Nephron progenitor cell (in vitro differentiated cells): ENCODE data around the gene USP35.

ENCODE experiments used
- DNase-seq: peaks from one replicate; pipeline ENCODE4 v3.0.0; 2021
- H3K27ac Mint-ChIP-seq: 2 replicates; pipeline ENCODE4 v1.8.0; 2021; ENCODE audit warnings: mild to moderate bottlenecking, moderate library complexity, mixed read lengths
- H3K27me3 Mint-ChIP-seq: 2 replicates; pipeline ENCODE4 v1.8.0; 2021; ENCODE audit warnings: mild to moderate bottlenecking, low read depth, mixed read lengths; ENCODE audit not compliant: poor library complexity
- H3K36me3 Mint-ChIP-seq: 2 replicates; pipeline ENCODE4 v1.8.0; 2021; ENCODE audit warnings: low read depth, mixed read lengths
- H3K4me1 Mint-ChIP-seq: 2 replicates; pipeline ENCODE4 v1.8.0; 2021; ENCODE audit warnings: mixed read lengths
- H3K4me3 Mint-ChIP-seq: 2 replicates; pipeline ENCODE4 v1.8.0; 2021; ENCODE audit warnings: mild to moderate bottlenecking, moderate library complexity, mixed read lengths
- H3K9me3 Mint-ChIP-seq: 2 replicates; pipeline ENCODE4 v1.8.0; 2021; ENCODE audit warnings: mild to moderate bottlenecking, moderate library complexity, mixed read lengths
- TF ChIP-seq, protein P1 (sequence below): fragments of 200-600 bp; sonication (generic); IDR thresholded peaks from 2 replicates; pipeline ENCODE4 v1.5.0; 2021; ENCODE audit warnings: antibody characterized with exemption

Gene USP35

GRCh38 chr11:78158987-78159652 lies 29.6 kb upstream of the USP35 start:
- H3K27me3 Mint-ChIP-seq: peaks cover 3% of the 10 kb centered on the region

DNA sequence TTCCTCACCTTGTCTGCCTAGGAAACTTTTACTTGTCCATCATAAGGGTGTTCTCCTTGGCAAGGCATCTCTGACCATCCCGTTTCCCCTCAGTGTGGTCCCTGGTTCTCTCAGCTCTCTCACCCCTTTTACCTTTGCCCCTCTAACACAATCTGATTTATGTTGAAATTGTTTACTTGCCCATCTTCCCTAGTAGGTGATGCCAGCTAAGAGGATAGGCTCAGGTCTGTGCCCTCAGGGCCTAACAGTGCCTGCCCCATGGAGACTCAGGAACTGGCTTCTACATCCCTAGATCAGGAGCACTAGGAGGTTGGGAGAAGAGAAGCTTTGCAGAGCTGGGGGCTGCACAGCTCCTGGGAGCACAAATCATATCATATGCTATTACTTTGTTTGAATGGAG lies 28.2 kb upstream of the USP35 start:
- H3K4me1 Mint-ChIP-seq: no peaks in the 10 kb centered on the region

More at GRCh38 chr11:78158987-78159652, 29.6 kb upstream of the USP35 start:
- H3K4me3 Mint-ChIP-seq: no peak overlapping the region
- TF ChIP-seq, protein P1, sequence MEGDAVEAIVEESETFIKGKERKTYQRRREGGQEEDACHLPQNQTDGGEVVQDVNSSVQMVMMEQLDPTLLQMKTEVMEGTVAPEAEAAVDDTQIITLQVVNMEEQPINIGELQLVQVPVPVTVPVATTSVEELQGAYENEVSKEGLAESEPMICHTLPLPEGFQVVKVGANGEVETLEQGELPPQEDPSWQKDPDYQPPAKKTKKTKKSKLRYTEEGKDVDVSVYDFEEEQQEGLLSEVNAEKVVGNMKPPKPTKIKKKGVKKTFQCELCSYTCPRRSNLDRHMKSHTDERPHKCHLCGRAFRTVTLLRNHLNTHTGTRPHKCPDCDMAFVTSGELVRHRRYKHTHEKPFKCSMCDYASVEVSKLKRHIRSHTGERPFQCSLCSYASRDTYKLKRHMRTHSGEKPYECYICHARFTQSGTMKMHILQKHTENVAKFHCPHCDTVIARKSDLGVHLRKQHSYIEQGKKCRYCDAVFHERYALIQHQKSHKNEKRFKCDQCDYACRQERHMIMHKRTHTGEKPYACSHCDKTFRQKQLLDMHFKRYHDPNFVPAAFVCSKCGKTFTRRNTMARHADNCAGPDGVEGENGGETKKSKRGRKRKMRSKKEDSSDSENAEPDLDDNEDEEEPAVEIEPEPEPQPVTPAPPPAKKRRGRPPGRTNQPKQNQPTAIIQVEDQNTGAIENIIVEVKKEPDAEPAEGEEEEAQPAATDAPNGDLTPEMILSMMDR: no peak
- no peaks in the 10 kb centered on the region for H3K9me3 Mint-ChIP-seq
- no peak overlapping the region for H3K27ac Mint-ChIP-seq
- no peaks in the 10 kb centered on the region for H3K36me3 Mint-ChIP-seq
- no peak for DNase-seq
- no peaks in the 10 kb centered on the region for H3K4me1 Mint-ChIP-seq

DNA sequence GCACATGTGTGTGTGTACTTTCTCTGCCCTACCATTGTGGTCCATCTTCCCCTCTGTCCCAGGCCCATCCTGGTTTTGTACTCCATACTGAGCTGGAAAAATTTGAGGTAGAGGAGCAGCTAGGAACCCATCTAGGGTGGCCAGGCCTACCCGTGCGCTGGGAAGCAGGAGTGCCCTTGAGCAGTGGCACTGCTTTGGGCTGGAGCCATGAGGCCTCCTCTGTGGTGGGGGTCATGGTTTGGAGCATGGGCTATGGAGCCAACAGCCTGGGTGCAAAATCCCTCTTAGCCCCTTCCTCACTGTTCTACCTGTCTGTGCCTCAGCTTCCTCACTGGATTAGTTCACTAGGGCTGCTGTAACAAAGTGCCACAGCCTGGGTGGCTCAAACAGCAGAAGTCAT lies 27.4 kb upstream of the USP35 start:
- Mint-ChIP-seq H3K4me1 (no peaks in the 10 kb centered on the region), H3K4me3 (no peak overlapping the region), H3K9me3 (no peaks in the 10 kb centered on the region), H3K27me3 (peaks cover 14% of the 10 kb centered on the region), H3K27ac (no peak overlapping the region), H3K36me3 (no peaks in the 10 kb centered on the region)
- TF ChIP-seq, protein P1: no peak
- DNase-seq: no peak

More for the DNA sequence above, 28.2 kb upstream of the USP35 start:
- Mint-ChIP-seq H3K36me3 (no peaks in the 10 kb centered on the region), H3K27ac (no peak overlapping the region), H3K27me3 (peaks cover 9% of the 10 kb centered on the region), H3K4me3 (no peak overlapping the region), H3K9me3 (no peaks in the 10 kb centered on the region)
- DNase-seq: no peak
- TF ChIP-seq, protein P1: no peak

DNA sequence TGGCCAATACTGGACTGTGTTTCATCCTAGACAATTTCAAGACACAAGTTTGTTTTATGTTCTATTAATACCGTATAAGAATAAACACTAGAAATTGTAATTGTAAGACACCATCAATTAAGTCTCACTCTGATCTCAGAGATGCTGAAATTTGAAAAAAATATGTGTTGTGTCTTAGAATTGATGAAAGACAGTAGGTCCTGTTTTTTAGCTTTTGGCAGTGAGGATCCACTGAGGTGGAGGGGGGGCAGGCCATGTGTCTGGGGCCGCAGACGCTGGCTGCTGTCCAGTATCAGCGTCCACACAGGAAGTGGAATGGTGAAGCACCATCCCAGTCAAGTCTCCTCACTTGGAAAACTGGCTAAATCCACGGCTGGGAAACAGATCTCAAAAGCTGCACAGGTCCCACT lies 26.8 kb upstream of the USP35 start:
- H3K4me1 Mint-ChIP-seq: no peaks in the 10 kb centered on the region
- DNase-seq: no peak

DNA sequence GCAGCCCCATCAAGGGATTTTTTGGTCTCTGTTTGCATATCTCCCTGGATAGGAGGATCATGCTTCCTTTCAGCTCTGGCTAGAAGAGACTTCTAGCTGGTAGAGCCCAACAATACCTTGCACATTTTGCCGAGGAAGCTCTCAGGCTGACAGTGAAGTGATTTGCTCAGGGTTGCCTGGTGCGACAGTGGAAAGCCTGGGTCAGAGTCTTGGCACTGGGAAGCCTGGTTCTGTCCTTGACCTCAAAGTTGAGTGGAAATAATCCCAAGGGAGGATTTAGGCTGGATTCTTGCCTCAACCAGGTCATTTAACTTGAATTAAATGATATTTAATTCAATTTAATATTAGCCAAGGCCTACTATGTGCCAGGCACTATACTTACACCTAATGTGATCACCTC lies 24.9 kb upstream of the USP35 start:
- TF ChIP-seq, protein P1: no peak
- no peaks in the 10 kb centered on the region for H3K36me3 Mint-ChIP-seq
- DNase-seq: no peak
- peaks cover 14% of the 10 kb centered on the region for H3K27me3 Mint-ChIP-seq
- no peaks in the 10 kb centered on the region for H3K9me3 Mint-ChIP-seq
- peaks cover 9% of the 10 kb centered on the region for H3K4me1 Mint-ChIP-seq
- H3K27ac Mint-ChIP-seq: no peak overlapping the region
- H3K4me3 Mint-ChIP-seq: no peak overlapping the region

More for the DNA sequence above, 26.8 kb upstream of the USP35 start:
- Mint-ChIP-seq H3K4me3 (no peak overlapping the region), H3K9me3 (no peaks in the 10 kb centered on the region), H3K27me3 (peaks cover 14% of the 10 kb centered on the region), H3K36me3 (no peaks in the 10 kb centered on the region), H3K27ac (no peak overlapping the region)
- TF ChIP-seq, protein P1: no peak

DNA sequence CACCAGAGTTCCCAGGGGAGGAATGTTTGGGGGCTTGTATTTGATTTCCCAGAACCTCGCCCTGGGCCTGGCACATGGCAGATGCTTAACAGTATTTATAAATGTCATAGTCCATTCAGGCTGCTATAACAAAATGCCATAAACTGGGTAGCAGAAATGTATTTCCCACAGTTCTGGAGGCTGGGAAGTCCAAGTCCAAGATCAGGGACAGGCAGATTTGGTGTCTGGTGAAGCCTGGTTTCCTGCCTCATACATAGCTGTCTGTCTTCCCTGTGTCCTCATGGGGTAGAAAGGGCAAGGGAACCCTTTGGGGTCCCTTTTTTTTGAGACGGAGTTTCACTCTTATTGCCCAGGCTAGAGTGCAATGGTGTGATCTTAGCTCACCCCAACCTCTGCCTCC lies 24.2 kb upstream of the USP35 start:
- Mint-ChIP-seq H3K4me1 (peaks cover 14% of the 10 kb centered on the region), H3K36me3 (no peaks in the 10 kb centered on the region), H3K27me3 (peaks cover 14% of the 10 kb centered on the region), H3K9me3 (no peaks in the 10 kb centered on the region), H3K27ac (no peak overlapping the region), H3K4me3 (no peak overlapping the region)
- TF ChIP-seq, protein P1: no peak
- DNase-seq: no peak
